Neural crest cell (in vitro differentiated cells): ENCODE results near the gene PHF2. TPM values are rescaled to one million over a fixed set of nuclear protein-coding genes. Genes with fewer than 3 reads are reported as not detected.

Source experiments
- DNase-seq: peaks from one replicate; pipeline ENCODE4 v3.0.0; 2021; ENCODE audit warnings: low read depth, mixed read lengths, low spot score
- H3K27ac Mint-ChIP-seq: one replicate; pipeline ENCODE4 v1.8.0; 2021; ENCODE audit warnings: mild to moderate bottlenecking, mixed read lengths; ENCODE audit not compliant: unreplicated experiment
- H3K27me3 Mint-ChIP-seq: 2 replicates; pipeline ENCODE4 v1.8.0; 2021; ENCODE audit warnings: low read depth, mild to moderate bottlenecking, mixed read lengths
- H3K36me3 Mint-ChIP-seq: 2 replicates; pipeline ENCODE4 v1.8.0; 2021; ENCODE audit warnings: low read depth, mild to moderate bottlenecking, mixed read lengths
- H3K4me1 Mint-ChIP-seq: 2 replicates; pipeline ENCODE4 v1.8.0; 2021; ENCODE audit warnings: mixed read lengths
- H3K4me3 Mint-ChIP-seq: one replicate; pipeline ENCODE4 v1.8.0; 2021; ENCODE audit warnings: mild to moderate bottlenecking, mixed read lengths
- H3K9me3 Mint-ChIP-seq: 2 replicates; pipeline ENCODE4 v1.8.0; 2021; ENCODE audit warnings: mixed read lengths
- CTCF ChIP-seq: fragments of 200-600 bp; sonication (generic); conservative IDR thresholded peaks from 2 replicates; pipeline ENCODE4 v1.5.0; 2021; ENCODE audit warnings: antibody characterized with exemption, mild to moderate bottlenecking
- total RNA-seq: library from RNA; stranded (reverse); gene quantifications from 2 replicates; pipeline ENCODE4 v1.2.1, GENCODE V29; 2021

Gene PHF2
- total RNA-seq, 1 donor from 2014 or later: 34.4 TPM

- TF ChIP-seq CTCF: no peak
- DNase-seq: no peak
- peaks cover 2% of the 10 kb centered on the region for H3K9me3 Mint-ChIP-seq
- peak overlapping the region; percentile 92 for H3K4me3 Mint-ChIP-seq
- no peaks in the 10 kb centered on the region for H3K27me3 Mint-ChIP-seq
- peak overlapping the region; percentile 75 for H3K27ac Mint-ChIP-seq
- peaks cover 4% of the 10 kb centered on the region for H3K36me3 Mint-ChIP-seq
- H3K4me1 Mint-ChIP-seq: peaks cover 62% of the 10 kb centered on the region
These were observed 942 bp downstream of the PHF2 start for GRCh38 chr9:93577078-93577974.

- Mint-ChIP-seq H3K27me3 (no peaks in the 10 kb centered on the region), H3K4me3 (peak overlapping the region; percentile 92), H3K36me3 (peaks cover 2% of the 10 kb centered on the region), H3K4me1 (peaks cover 70% of the 10 kb centered on the region), H3K27ac (peak overlapping the region; percentile 75), H3K9me3 (no peaks in the 10 kb centered on the region)
- TF ChIP-seq CTCF: no peak
- no peak for DNase-seq
These were observed 1.7 kb downstream of the PHF2 start for GRCh38 chr9:93577975-93578682.

- H3K9me3 Mint-ChIP-seq: no peaks in the 10 kb centered on the region
- no peak overlapping the region for H3K27ac Mint-ChIP-seq
- no peaks in the 10 kb centered on the region for H3K27me3 Mint-ChIP-seq
- peaks cover 4% of the 10 kb centered on the region for H3K36me3 Mint-ChIP-seq
- no peak for TF ChIP-seq CTCF
- no peak for DNase-seq
- H3K4me1 Mint-ChIP-seq: peaks cover 67% of the 10 kb centered on the region
- peak overlapping the region; percentile 92 for H3K4me3 Mint-ChIP-seq
These were observed 2.5 kb downstream of the PHF2 start for GRCh38 chr9:93578844-93579243.

GRCh38 chr9:93579711-93580516, 3.5 kb downstream of the PHF2 start:
- Mint-ChIP-seq H3K27me3 (no peaks in the 10 kb centered on the region), H3K4me1 (peaks cover 64% of the 10 kb centered on the region), H3K36me3 (peaks cover 11% of the 10 kb centered on the region), H3K27ac (no peak overlapping the region), H3K4me3 (peak overlapping the region; percentile 92), H3K9me3 (peaks cover 4% of the 10 kb centered on the region)
- no peak for TF ChIP-seq CTCF
- DNase-seq: no peak

GRCh38 chr9:93580654-93581380, 4.4 kb downstream of the PHF2 start:
- Mint-ChIP-seq H3K27ac (no peak overlapping the region), H3K4me3 (peak overlapping the region; percentile 92), H3K9me3 (peaks cover 4% of the 10 kb centered on the region), H3K27me3 (no peaks in the 10 kb centered on the region), H3K36me3 (peaks cover 14% of the 10 kb centered on the region), H3K4me1 (peaks cover 56% of the 10 kb centered on the region)
- TF ChIP-seq CTCF: no peak
- no peak for DNase-seq
